Measurements from ENCODE around the gene ADH5.

Gene ADH5

DNA sequence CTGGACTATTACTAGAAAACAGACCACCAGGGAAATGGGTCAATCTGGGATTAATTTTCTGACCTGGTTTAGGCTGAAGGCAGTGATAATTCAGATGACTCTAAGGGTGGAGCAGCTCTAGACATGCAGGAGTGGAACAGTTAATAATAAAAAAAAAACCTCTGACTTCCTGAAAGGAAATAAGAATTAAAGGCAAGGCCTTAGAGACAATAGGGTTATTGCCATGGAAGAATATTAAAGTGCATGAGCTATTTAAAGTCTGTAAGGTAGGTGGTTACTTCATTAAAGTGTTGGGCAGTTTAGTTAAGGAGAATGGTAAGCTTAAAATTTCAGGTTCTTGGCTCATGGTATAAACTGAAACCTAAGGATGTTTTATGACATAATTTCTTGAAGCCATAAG, 14.6 kb upstream of the ADH5 start:
- no peak for TF ChIP-seq HOXA7 (CRISPR knock-in tag; IDR thresholded peaks at IDR 0.05; ENCODE audit: borderline replicate concordance)
- no peak for TF ChIP-seq ZNF10 (tag by site-specific recombination; IDR thresholded peaks at IDR 0.05)
- TF ChIP-seq ZNF37A (tag by site-specific recombination; IDR thresholded peaks at IDR 0.05) = no peak
- no peak for TF ChIP-seq ZSCAN4 (tag by site-specific recombination; IDR thresholded peaks at IDR 0.05)
- TF ChIP-seq ZNF274 (IDR thresholded peaks at IDR 0.05; ENCODE audit: low read length) = no peak
- TF ChIP-seq ZNF274 (tag by site-specific recombination; IDR thresholded peaks at IDR 0.05; ENCODE audit: borderline replicate concordance) = no peak
- TF ChIP-seq ZFP69B (tag by site-specific recombination; IDR thresholded peaks at IDR 0.05) = no peak
- no peak for TF ChIP-seq TCF7L2 (IDR thresholded peaks at IDR 0.05; ENCODE audit: borderline replicate concordance, low read depth, low read length)
- TF ChIP-seq, protein P1, sequence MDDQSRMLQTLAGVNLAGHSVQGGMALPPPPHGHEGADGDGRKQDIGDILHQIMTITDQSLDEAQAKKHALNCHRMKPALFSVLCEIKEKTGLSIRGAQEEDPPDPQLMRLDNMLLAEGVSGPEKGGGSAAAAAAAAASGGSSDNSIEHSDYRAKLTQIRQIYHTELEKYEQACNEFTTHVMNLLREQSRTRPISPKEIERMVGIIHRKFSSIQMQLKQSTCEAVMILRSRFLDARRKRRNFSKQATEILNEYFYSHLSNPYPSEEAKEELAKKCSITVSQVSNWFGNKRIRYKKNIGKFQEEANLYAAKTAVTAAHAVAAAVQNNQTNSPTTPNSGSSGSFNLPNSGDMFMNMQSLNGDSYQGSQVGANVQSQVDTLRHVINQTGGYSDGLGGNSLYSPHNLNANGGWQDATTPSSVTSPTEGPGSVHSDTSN (CRISPR knock-in tag; IDR thresholded peaks at IDR 0.05) = no peak
- TF ChIP-seq ZNF449 (tag by site-specific recombination; IDR thresholded peaks at IDR 0.05) = no peak
- TF ChIP-seq ZSCAN23 (tag by site-specific recombination; IDR thresholded peaks at IDR 0.05) = no peak
- no peak for TF ChIP-seq ZNF132 (tag by site-specific recombination; IDR thresholded peaks at IDR 0.05; ENCODE audit: borderline replicate concordance)
- no peak for TF ChIP-seq ZSCAN30 (tag by site-specific recombination; IDR thresholded peaks at IDR 0.05)
- no peak for TF ChIP-seq ZNF501 (tag by site-specific recombination; IDR thresholded peaks at IDR 0.05)
- Histone ChIP-seq H3K4me3 (ENCODE audit: low read depth, low read length) (no peak overlapping the region), H3K27ac (ENCODE audit: extremely low read depth, low read depth, low read length) (no peak overlapping the region), H3K4me1 (ENCODE audit: control insufficient read depth, insufficient read depth, low read length) (no peaks in the 10 kb centered on the region), H3K36me3 (ENCODE audit: control insufficient read depth in 2 of 2, insufficient read depth in 1 of 2, low read length in 2 of 2) (no peaks in the 10 kb centered on the region), H3K9me3 (ENCODE audit: control insufficient read depth, insufficient read depth, low read depth, low read length) (no peaks in the 10 kb centered on the region)
- ChIA-PET CTCF (interaction anchor here (0.9 kb wide), 1 partner anchor 115 kb away, joined by 3 read pairs; no protein-coding TSS in a partner anchor), POLR2A (interaction anchor here (0.5 kb wide), 1 partner anchor 28 kb away, joined by 6 read pairs; no protein-coding TSS in a partner anchor)

- ChIA-PET CTCF (interaction anchor here (0.9 kb wide), 1 partner anchor 116 kb away, joined by 3 read pairs; no protein-coding TSS in a partner anchor), POLR2A (interaction anchor here (0.5 kb wide), 1 partner anchor 28 kb away, joined by 6 read pairs; no protein-coding TSS in a partner anchor)
- no peaks in the 10 kb centered on the region for H3K36me3 ChIP-seq (ENCODE audit: control insufficient read depth in 2 of 2, insufficient read depth in 1 of 2, low read length in 2 of 2)
- no peak overlapping the region for H3K27ac ChIP-seq (ENCODE audit: extremely low read depth, low read depth, low read length)
- no peak overlapping the region for H3K4me3 ChIP-seq (ENCODE audit: low read depth, low read length)
- H3K9me3 ChIP-seq (ENCODE audit: control insufficient read depth, insufficient read depth, low read depth, low read length) = no peaks in the 10 kb centered on the region
- TF ChIP-seq MYNN (tag by site-specific recombination; IDR thresholded peaks at IDR 0.05; ENCODE audit: borderline replicate concordance) (no peak), ZBTB10 (tag by site-specific recombination; IDR thresholded peaks at IDR 0.05) (no peak), ZNF157 (tag by site-specific recombination; IDR thresholded peaks at IDR 0.05) (no peak), ZNF48 (tag by site-specific recombination; IDR thresholded peaks at IDR 0.05) (no peak), ZNF302 (tag by site-specific recombination; IDR thresholded peaks at IDR 0.05; ENCODE audit: low read depth) (no peak), ZNF514 (tag by site-specific recombination; IDR thresholded peaks at IDR 0.05) (no peak), ZNF23 (tag by site-specific recombination; IDR thresholded peaks at IDR 0.05; ENCODE audit: borderline replicate concordance) (no peak)
- TF ChIP-seq, protein P2, sequence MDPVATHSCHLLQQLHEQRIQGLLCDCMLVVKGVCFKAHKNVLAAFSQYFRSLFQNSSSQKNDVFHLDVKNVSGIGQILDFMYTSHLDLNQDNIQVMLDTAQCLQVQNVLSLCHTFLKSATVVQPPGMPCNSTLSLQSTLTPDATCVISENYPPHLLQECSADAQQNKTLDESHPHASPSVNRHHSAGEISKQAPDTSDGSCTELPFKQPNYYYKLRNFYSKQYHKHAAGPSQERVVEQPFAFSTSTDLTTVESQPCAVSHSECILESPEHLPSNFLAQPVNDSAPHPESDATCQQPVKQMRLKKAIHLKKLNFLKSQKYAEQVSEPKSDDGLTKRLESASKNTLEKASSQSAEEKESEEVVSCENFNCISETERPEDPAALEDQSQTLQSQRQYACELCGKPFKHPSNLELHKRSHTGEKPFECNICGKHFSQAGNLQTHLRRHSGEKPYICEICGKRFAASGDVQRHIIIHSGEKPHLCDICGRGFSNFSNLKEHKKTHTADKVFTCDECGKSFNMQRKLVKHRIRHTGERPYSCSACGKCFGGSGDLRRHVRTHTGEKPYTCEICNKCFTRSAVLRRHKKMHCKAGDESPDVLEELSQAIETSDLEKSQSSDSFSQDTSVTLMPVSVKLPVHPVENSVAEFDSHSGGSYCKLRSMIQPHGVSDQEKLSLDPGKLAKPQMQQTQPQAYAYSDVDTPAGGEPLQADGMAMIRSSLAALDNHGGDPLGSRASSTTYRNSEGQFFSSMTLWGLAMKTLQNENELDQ (tag by site-specific recombination; IDR thresholded peaks at IDR 0.05; ENCODE audit: low read depth) = no peak
- H3K4me1 ChIP-seq (ENCODE audit: control insufficient read depth, insufficient read depth, low read length) = no peaks in the 10 kb centered on the region
These were observed 14.0 kb upstream of the ADH5 start for GRCh38 chr4:99102634-99103033.
